GM19395 (cell line): ENCODE measurements around the gene PARD3.

Experiments used
- ATAC-seq: cut with Tn5 transposase; IDR thresholded peaks from one replicate; pipeline ENCODE4 v1.9.1; 2021; ENCODE audit warnings: mild to moderate bottlenecking, moderate library complexity; ENCODE audit not compliant: unreplicated experiment

Gene PARD3

GRCh38 chr10:34125702-34126101 lies 689.4 kb downstream of the PARD3 start:
- no peak for ATAC-seq

GRCh38 chr10:34124522-34125035 lies 690.5 kb downstream of the PARD3 start:
- no peak for ATAC-seq

GRCh38 chr10:34121781-34122622 lies 693.1 kb downstream of the PARD3 start:
- ATAC-seq = peak; percentile 49

- no peak for ATAC-seq
Observed at GRCh38 chr10:34121125-34121753, 693.9 kb downstream of the PARD3 start.

GRCh38 chr10:34119456-34119855 lies 695.6 kb downstream of the PARD3 start:
- ATAC-seq = no peak

- ATAC-seq = no peak
Observed at GRCh38 chr10:34116681-34117271, 698.3 kb downstream of the PARD3 start.

- ATAC-seq = no peak
Observed at GRCh38 chr10:34116220-34116641, 698.9 kb downstream of the PARD3 start.

GRCh38 chr10:34114914-34115313 lies 700.2 kb downstream of the PARD3 start:
- no peak for ATAC-seq

- no peak for ATAC-seq
Observed at GRCh38 chr10:34113504-34114225, 701.4 kb downstream of the PARD3 start.

- no peak for ATAC-seq
Observed at GRCh38 chr10:34112171-34112782, 702.8 kb downstream of the PARD3 start.

- no peak for ATAC-seq
Observed at GRCh38 chr10:34111179-34111578, 703.9 kb downstream of the PARD3 start.

GRCh38 chr10:34109952-34110702 lies 705.0 kb downstream of the PARD3 start:
- ATAC-seq = no peak

GRCh38 chr10:34109495-34109894 lies 705.6 kb downstream of the PARD3 start:
- no peak for ATAC-seq

- no peak for ATAC-seq
Observed at GRCh38 chr10:34107626-34108516, 707.2 kb downstream of the PARD3 start.

GRCh38 chr10:34106356-34106885 lies 708.7 kb downstream of the PARD3 start:
- no peak for ATAC-seq

- ATAC-seq = no peak
Observed at GRCh38 chr10:34104829-34105572, 710.1 kb downstream of the PARD3 start.

- ATAC-seq = no peak
Observed at GRCh38 chr10:34102893-34103506, 712.1 kb downstream of the PARD3 start.
